Parathyroid adenoma (tissue), 2 donors: Measurements from ENCODE around the gene FAM163B.

Source experiments
- H2AFZ ChIP-seq: fragments of 300-600 bp; sonication (generic); one replicate; pipeline ENCODE4 v1.7.0; 2017; ENCODE audit warnings: antibody characterized with exemption, mild to moderate bottlenecking
- H3K27ac ChIP-seq: fragments of 300-600 bp; sonication (generic); one replicate; pipeline ENCODE4 v1.7.0; 2017
- H3K27me3 ChIP-seq: fragments of 300-600 bp; sonication (generic); one replicate; pipeline ENCODE4 v1.7.0; 2017; ENCODE audit warnings: low read length; ENCODE audit not compliant: control insufficient read depth, insufficient read depth
- H3K36me3 ChIP-seq: fragments of 300-600 bp; sonication (generic); one replicate; pipeline ENCODE4 v1.7.0; 2017; ENCODE audit warnings: low read length; ENCODE audit not compliant: control insufficient read depth, insufficient read depth
- H3K4me1 ChIP-seq: fragments of 300-600 bp; sonication (generic); one replicate; pipeline ENCODE4 v1.7.0; 2017; ENCODE audit warnings: control low read depth
- H3K4me2 ChIP-seq: fragments of 300-600 bp; sonication (generic); one replicate; pipeline ENCODE4 v1.7.0; 2017; ENCODE audit warnings: low read length
- H3K4me3 ChIP-seq: fragments of 300-600 bp; sonication (generic); one replicate; pipeline ENCODE4 v1.7.0; 2017; ENCODE audit warnings: low read depth, low read length
- H3K79me2 ChIP-seq: fragments of 300-600 bp; sonication (generic); one replicate; pipeline ENCODE4 v1.7.0; 2017; ENCODE audit warnings: control low read depth
- H3K9ac ChIP-seq: fragments of 300-600 bp; sonication (generic); one replicate; pipeline ENCODE4 v1.7.0; 2017; ENCODE audit warnings: mild to moderate bottlenecking
- H3K9me3 ChIP-seq: fragments of 300-600 bp; sonication (generic); one replicate; pipeline ENCODE4 v1.7.0; 2017; ENCODE audit warnings: low read length; ENCODE audit not compliant: control insufficient read depth
- TF ChIP-seq, protein P1 (sequence below): fragments of 300-600 bp; sonication (generic); IDR thresholded peaks from one replicate; pipeline ENCODE4 v1.7.0; 2017; ENCODE audit warnings: antibody characterized with exemption, mild to moderate bottlenecking
- donor health status: primary hyperparathyroidism.

The FAM163B gene

DNA sequence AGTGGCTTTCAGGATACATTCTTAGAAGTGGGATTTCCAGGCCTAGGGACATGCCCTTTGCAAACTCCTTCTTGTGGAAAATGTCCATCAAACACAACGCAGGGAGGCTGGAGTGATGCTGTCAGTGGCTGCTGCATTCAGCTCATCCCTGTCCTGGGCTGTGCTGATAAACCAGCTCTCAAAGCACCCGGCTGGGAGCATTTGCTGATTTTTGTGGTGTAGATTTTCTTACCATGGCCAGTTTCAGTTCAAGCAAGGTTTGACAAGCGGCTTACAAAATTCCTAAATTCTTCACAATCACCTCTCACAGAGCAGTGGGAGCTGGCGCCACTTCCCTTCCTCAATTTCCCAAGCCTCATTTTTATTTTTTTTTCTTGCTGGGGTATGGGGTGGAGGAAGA is 28.2 kb downstream of the FAM163B start:
- no peak overlapping the region for H3K9ac ChIP-seq
- H3K4me3 ChIP-seq: no peak overlapping the region
- H2AFZ ChIP-seq: no peak overlapping the region
- no peaks in the 10 kb centered on the region for H3K79me2 ChIP-seq
- no peaks in the 10 kb centered on the region for H3K4me1 ChIP-seq
- no peak overlapping the region for H3K27ac ChIP-seq
- no peaks in the 10 kb centered on the region for H3K36me3 ChIP-seq
- H3K27me3 ChIP-seq: peaks cover 18% of the 10 kb centered on the region
- no peaks in the 10 kb centered on the region for H3K9me3 ChIP-seq
- TF ChIP-seq, protein P1, sequence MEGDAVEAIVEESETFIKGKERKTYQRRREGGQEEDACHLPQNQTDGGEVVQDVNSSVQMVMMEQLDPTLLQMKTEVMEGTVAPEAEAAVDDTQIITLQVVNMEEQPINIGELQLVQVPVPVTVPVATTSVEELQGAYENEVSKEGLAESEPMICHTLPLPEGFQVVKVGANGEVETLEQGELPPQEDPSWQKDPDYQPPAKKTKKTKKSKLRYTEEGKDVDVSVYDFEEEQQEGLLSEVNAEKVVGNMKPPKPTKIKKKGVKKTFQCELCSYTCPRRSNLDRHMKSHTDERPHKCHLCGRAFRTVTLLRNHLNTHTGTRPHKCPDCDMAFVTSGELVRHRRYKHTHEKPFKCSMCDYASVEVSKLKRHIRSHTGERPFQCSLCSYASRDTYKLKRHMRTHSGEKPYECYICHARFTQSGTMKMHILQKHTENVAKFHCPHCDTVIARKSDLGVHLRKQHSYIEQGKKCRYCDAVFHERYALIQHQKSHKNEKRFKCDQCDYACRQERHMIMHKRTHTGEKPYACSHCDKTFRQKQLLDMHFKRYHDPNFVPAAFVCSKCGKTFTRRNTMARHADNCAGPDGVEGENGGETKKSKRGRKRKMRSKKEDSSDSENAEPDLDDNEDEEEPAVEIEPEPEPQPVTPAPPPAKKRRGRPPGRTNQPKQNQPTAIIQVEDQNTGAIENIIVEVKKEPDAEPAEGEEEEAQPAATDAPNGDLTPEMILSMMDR: no peak
- H3K4me2 ChIP-seq: no peak overlapping the region

GRCh38 chr9:133580419-133580738 is 28.8 kb downstream of the FAM163B start:
- Histone ChIP-seq H3K9ac (no peak overlapping the region), H3K27ac (no peak overlapping the region), H3K36me3 (no peaks in the 10 kb centered on the region), H3K79me2 (no peaks in the 10 kb centered on the region), H3K27me3 (peaks cover 15% of the 10 kb centered on the region), H3K9me3 (no peaks in the 10 kb centered on the region), H3K4me1 (no peaks in the 10 kb centered on the region), H3K4me3 (no peak overlapping the region), H3K4me2 (no peak overlapping the region), H2AFZ (no peak overlapping the region)
- TF ChIP-seq, protein P1: no peak

GRCh38 chr9:133579601-133580418 is 29.4 kb downstream of the FAM163B start:
- peaks cover 13% of the 10 kb centered on the region for H3K27me3 ChIP-seq
- H3K4me3 ChIP-seq: no peak overlapping the region
- H3K4me1 ChIP-seq: no peaks in the 10 kb centered on the region
- H2AFZ ChIP-seq: no peak overlapping the region
- no peaks in the 10 kb centered on the region for H3K36me3 ChIP-seq
- no peaks in the 10 kb centered on the region for H3K9me3 ChIP-seq
- H3K4me2 ChIP-seq: no peak overlapping the region
- H3K79me2 ChIP-seq: no peaks in the 10 kb centered on the region
- no peak overlapping the region for H3K27ac ChIP-seq
- TF ChIP-seq, protein P1: no peak
- no peak overlapping the region for H3K9ac ChIP-seq

DNA sequence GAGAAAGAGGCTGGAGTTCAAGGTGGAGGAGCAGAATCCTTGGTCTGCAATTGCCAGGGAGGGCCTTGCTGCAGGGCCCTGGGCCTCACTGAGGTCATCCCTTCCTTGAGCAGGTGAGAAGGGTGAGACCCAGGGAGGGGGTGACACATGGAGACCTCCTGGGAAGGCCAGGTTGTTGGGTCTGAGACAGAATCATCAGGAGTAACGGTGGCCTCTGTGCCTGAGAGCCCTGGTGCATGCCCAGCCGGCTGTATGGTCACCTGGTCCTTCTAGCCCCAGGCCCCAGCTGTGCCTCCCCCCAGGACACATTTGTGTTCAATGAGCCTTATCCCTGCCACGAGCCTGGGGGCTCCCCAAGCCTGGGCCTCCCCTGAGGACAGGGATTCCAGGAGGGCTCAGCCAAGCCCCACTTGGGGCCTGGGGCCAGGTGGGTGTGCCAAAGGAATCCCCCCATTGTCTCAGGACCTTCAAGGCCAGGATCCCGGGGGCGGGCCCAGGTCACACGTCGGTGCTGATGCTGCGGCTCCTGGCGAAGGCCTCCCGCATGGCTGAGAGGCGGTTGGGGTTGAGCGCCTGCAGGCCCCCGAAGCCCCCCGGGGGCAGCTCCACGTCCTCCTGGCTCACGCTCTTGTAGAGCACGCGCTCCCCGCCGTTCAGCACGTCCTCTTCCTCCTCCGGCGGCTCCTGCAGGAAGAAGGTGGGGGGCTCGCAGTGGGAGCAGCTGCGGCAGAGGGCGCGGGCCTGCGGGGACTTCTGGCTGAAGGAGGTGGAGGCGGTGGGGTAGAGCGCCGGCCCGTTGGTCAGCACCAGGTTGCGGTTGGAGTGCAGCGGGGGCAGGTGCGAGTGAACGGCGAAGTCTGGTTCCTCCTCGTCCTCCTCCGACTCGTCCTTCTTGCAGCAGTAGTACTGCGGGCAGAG is 30.4 kb downstream of the FAM163B start:
- no peaks in the 10 kb centered on the region for H3K36me3 ChIP-seq
- H3K4me1 ChIP-seq: no peaks in the 10 kb centered on the region
- peaks cover 8% of the 10 kb centered on the region for H3K27me3 ChIP-seq
- no peak overlapping the region for H2AFZ ChIP-seq
- no peak overlapping the region for H3K9ac ChIP-seq
- no peaks in the 10 kb centered on the region for H3K79me2 ChIP-seq
- no peak overlapping the region for H3K4me3 ChIP-seq
- TF ChIP-seq, protein P1: no peak
- H3K9me3 ChIP-seq: no peaks in the 10 kb centered on the region
- H3K4me2 ChIP-seq: no peak overlapping the region
- H3K27ac ChIP-seq: no peak overlapping the region
